Psoas muscle (tissue), 8 donors: Measurements from ENCODE around the gene ITGB3BP. TPM values are rescaled to one million over a fixed set of nuclear protein-coding genes. Genes with fewer than 3 reads are reported as not detected.
A peak's percentile ranks its signal among the peaks of the same experiment; 100 is the strongest.
"Not testable (repeated sequence)": the region's sequence is repeated elsewhere in the genome, so short reads cannot be mapped to it uniquely, and the experiment has no call there.

Experiments
- ATAC-seq, 4 donors: fragments of 200-7000 bp; cut with Tn5 transposase; one replicate each; pipeline ENCODE4 v1.9.1; 2020; ENCODE audit warnings: moderate library complexity in 3 of 4, mild to moderate bottlenecking in 2 of 4
- DNase-seq, 2 donors: peaks; one replicate each; pipeline ENCODE4 v3.0.0-alpha.2; 2020
- H3K27ac ChIP-seq: fragments of 200-600 bp; one replicate; pipeline ENCODE4 v1.8.0; 2022
- H3K27me3 ChIP-seq, 3 donors: fragments of 200-600 bp in 1 of 3; one replicate each; pipeline versions ENCODE4 v1.6.1 to v1.8.0; 2013 to 2022; ENCODE audit warnings: low read length in 2 of 3, mild to moderate bottlenecking in 2 of 3, moderate library complexity in 1 of 3; ENCODE audit not compliant: insufficient read depth in 3 of 3
- H3K36me3 ChIP-seq, 2 donors: fragments of 200-600 bp in 1 of 2; one replicate each; pipeline versions ENCODE4 v1.6.1 to v1.8.0; 2013 to 2022; ENCODE audit warnings: low read depth in 1 of 2, mild to moderate bottlenecking in 1 of 2, moderate library complexity in 1 of 2; ENCODE audit not compliant: insufficient read depth in 1 of 2
- H3K4me1 ChIP-seq: fragments of 200-600 bp; one replicate; pipeline ENCODE4 v1.8.0; 2022
- H3K4me3 ChIP-seq: fragments of 200-600 bp; one replicate; pipeline ENCODE4 v1.8.0; 2022; ENCODE audit warnings: mild to moderate bottlenecking
- H3K9me3 ChIP-seq: fragments of 200-600 bp; one replicate; pipeline ENCODE4 v1.8.0; 2022
- WGBS, 3 donors: extraction: QIAGEN DNeasy Blood & Tissue Kit; methylation state at CpG; one replicate each; pipeline versions ENCODE4 v1.1.6 to v1.1.7; 2013; 5-methylcytosine and 5-hydroxymethylcytosine counted together
- intact Hi-C, 2 donors: fragments of 100-400 bp; cut with DNase I; formaldehyde crosslinking; loops; one replicate each; pipeline versions ENCODE4 v1.11.0 to v1.14.2; 2022
- long read RNA-seq, 2 donors: library from polyadenylated mRNA; unstranded; transcript quantifications; one replicate each; pipeline ENCODE4 v2.0.0, GENCODE V29; 2021
- polyA plus RNA-seq, 3 donors: library from polyadenylated mRNA; stranded (reverse); fragments of 200-250 nt; gene quantifications; one replicate each; pipeline ENCODE4 v1.2.3, GENCODE V29; 2013
- total RNA-seq, 4 donors: library from RNA; stranded (reverse); fragmentation: NEBNext Ultra II Directional in 2 of 4; extraction: Animal tissue kit (Norgen Biotek cat#: 25700) in 2 of 4; gene quantifications; one replicate each; pipeline versions ENCODE4 v1.2.1 to v1.2.4, GENCODE V29; 2021 to 2023
- TF ChIP-seq, protein P1 (sequence below): fragments of 200-600 bp; IDR thresholded peaks from one replicate; pipeline ENCODE4 v1.8.0; 2022; ENCODE audit warnings: antibody characterized with exemption
- donor health status: healthy with polysubstance abuse.
- donor health status: DM: no; HTN: no; CAD: no; lungs with moderate emphysema.
- donor health status: Bipolar disorder and iron deficiency.
- donor health status: healthy.
- donor health status: DM: yes; HTN: yes; CAD: no.
- donor health status: DM: no; HTN: no; CAD: no.
- donor health status: DM: no; HTN: no; CAD: no.
- donor health status: DM: yes; HTN: yes; CAD: no.

The ITGB3BP gene, protein sequence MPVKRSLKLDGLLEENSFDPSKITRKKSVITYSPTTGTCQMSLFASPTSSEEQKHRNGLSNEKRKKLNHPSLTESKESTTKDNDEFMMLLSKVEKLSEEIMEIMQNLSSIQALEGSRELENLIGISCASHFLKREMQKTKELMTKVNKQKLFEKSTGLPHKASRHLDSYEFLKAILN
- total RNA-seq (10 to 100 TPM in 1 of 4 donors, 1 to 10 TPM in 3; 3.3 to 12.9 (median 5.4) TPM), polyA plus RNA-seq (1 to 10 TPM; 2.0 to 5.9 (median 4.1) TPM)
- long read RNA-seq, donor 1, partial matches to known transcripts = 0 of 1 reads
- long read RNA-seq, donor 1, other reads (novel, unspliced or antisense) = 1 of 1 reads
- long read RNA-seq, donor 2, partial matches to known transcripts = 0 of 7 reads
- long read RNA-seq, donor 2, other reads (novel, unspliced or antisense) = 7 of 7 reads

DNA sequence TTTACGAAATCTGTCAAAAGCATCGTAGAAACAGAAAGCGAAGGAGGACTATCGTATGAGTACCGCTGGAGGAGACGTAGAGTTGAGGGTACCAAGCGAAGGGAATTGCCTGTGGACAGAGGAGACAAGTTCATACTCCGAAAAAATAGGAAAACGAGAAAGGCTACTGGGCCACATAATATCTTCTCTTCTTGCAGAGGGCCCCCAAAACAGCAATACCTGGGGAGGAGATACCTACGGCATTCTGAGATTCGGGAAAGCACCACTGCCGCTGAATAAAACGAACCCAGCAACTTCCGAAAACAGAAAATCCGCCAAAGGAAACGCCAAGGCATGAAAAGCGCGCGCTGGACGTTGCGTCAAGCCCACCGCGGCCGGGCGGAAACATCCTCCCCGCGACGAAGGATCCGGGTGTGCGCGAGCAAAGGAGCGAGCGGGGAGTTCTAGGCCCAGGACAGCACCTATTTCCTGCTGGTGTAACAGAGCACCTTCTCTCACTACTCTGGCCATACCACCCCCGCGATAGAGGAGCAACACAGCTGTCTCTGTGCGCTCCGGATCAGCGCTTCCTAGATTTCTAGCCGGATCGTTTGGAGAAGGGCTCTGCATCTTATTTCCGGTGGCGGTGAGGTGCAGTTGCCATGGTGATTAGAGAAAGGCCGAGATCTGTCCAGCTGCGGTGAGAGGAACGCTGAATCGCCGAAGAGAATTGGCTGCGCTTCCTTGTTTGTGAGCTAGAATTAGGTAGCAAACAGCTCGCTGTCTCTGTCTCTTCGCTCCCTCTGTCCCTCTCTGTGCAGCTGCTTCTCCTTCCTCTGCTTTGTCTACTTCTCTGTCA, at the start of gene ITGB3BP, which contains the start of gene EFCAB7:
Gene ITGB3BP, minus strand, starts transcription at position 335 of the 838 bp plus-strand sequence. Its CDS starts 92 bp downstream, at position 243.
Gene EFCAB7, plus strand, starts transcription at position 635 of the 838 bp plus-strand sequence. CDS start 2,048 bp downstream, outside the sequence.
- Histone ChIP-seq H3K36me3 (peaks cover 0 to 15% of the 10 kb centered on the region in 2 donors), H3K27me3 (no peaks in the 10 kb centered on the region), H3K4me3 (peak within 1 kb of the TSS; percentile 83), H3K4me1 (peaks cover 14% of the 10 kb centered on the region), H3K9me3 (no peaks in the 10 kb centered on the region), H3K27ac (peak within 1 kb of the TSS; percentile 86)
- TF ChIP-seq, protein P1, sequence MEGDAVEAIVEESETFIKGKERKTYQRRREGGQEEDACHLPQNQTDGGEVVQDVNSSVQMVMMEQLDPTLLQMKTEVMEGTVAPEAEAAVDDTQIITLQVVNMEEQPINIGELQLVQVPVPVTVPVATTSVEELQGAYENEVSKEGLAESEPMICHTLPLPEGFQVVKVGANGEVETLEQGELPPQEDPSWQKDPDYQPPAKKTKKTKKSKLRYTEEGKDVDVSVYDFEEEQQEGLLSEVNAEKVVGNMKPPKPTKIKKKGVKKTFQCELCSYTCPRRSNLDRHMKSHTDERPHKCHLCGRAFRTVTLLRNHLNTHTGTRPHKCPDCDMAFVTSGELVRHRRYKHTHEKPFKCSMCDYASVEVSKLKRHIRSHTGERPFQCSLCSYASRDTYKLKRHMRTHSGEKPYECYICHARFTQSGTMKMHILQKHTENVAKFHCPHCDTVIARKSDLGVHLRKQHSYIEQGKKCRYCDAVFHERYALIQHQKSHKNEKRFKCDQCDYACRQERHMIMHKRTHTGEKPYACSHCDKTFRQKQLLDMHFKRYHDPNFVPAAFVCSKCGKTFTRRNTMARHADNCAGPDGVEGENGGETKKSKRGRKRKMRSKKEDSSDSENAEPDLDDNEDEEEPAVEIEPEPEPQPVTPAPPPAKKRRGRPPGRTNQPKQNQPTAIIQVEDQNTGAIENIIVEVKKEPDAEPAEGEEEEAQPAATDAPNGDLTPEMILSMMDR = no peak
- DNase-seq (peak; percentile 80 to 85), ATAC-seq (peak; percentile 91 to 97 (median 94))
- WGBS, 3 donors = 0% methylated on average over 49 to 50 of the region's 50 CpGs
- intact Hi-C loops = no loop called here

DNA sequence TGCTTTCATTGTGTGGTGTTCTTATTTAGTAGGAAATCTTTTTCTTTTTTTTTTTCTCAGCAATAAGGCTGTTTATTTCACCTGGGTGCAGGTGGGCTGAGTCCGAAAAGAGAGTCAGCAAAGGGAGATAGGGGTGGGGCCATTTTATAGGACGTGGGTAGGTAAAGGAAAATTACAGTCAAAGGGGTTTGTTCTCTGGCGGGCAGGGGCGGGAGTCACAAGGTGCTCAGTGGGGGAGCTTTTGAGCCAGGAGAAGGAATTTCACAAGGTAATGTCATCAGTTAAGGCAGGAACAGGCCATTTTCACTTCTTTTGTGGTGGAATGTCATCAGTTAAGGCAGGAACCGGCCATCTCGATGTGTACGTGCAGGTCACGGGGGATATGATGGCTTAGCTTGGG, 49.7 kb upstream of the ITGB3BP start:
- H3K27ac ChIP-seq, intact Hi-C loops, H3K4me3 ChIP-seq, H3K9me3 ChIP-seq, DNase-seq, H3K27me3 ChIP-seq, ATAC-seq, H3K4me1 ChIP-seq: not testable (repeated sequence)
- H3K36me3 ChIP-seq = peaks cover 0 to 11% of the 10 kb centered on the region in 2 donors
- WGBS, 3 donors = 84 to 91% (median 89%) methylated on average over 8 of the region's 8 CpGs

DNA sequence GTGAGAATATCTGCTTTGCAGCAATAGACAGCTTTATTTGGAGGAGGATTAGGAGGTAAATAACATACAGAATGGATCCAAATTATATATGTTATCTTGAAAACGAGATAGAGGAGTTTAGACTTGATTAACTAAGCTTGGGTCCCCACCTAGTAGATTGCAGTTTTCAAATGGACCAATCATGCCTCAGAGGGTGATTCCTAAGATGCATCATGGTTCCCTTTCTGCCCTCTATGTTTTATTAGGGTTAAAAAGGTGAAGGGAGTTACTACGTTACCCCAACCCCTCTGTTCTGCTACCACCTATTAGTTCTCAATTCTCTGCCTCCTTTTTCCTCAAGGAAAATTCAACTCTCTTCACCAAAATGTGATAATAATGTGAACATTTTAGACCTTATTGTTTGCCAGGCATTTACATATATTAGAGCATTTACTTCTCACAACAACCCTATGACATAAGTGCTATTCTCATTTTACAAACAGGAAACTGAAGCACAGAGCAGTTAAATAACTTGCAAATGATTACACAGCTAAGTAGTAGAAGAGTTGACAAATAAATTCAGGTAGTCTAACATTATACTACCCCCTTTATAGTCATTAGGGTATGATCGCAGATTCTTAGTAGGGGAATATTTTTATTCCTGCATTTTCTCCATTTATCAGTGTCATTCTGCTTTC, 46.8 kb upstream of the ITGB3BP start:
- Histone ChIP-seq H3K36me3 (peaks cover 0 to 14% of the 10 kb centered on the region in 2 donors), H3K9me3 (no peaks in the 10 kb centered on the region), H3K4me3 (no peak overlapping the region), H3K27me3 (no peaks in the 10 kb centered on the region), H3K4me1 (no peaks in the 10 kb centered on the region), H3K27ac (no peak overlapping the region)
- ATAC-seq = no peak
- intact Hi-C loops = loop anchor here in 1 of 2 donors (10.0 kb wide), 1 partner anchor 675 kb away; no protein-coding TSS in a partner anchor
- 90 to 94% (median 94%) methylated on average over 3 of the region's 3 CpGs for WGBS, 3 donors
- TF ChIP-seq, protein P1 = no peak
- no peak for DNase-seq

DNA sequence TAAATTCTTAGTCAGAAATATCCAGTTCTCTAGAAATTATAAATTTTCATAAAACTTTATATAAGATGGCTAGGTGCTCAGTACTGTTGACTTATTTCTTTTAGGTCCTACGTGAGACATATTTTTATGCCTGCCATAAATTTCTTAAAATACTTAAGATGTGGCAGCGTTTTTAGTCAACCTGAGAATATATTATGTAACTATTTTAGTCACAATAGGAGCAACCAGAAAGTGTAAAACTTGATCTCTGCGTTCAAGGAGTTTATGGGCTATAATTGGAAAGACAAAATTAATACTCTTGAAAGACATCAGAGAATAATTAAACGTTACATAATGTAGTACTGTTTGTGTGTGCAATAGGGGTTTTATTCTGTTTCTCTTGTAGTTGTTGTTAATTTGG, 46.0 kb upstream of the ITGB3BP start:
- DNase-seq = no peak
- 45 to 84% (median 65%) methylated on average over 4 of the region's 4 CpGs for WGBS, 3 donors
- no peaks in the 10 kb centered on the region for H3K4me1 ChIP-seq
- no peak overlapping the region for H3K4me3 ChIP-seq
- H3K27me3 ChIP-seq = no peaks in the 10 kb centered on the region
- no peak overlapping the region for H3K27ac ChIP-seq
- H3K36me3 ChIP-seq = peaks cover 0 to 14% of the 10 kb centered on the region in 2 donors
- TF ChIP-seq, protein P1 = no peak
- ATAC-seq = no peak
- H3K9me3 ChIP-seq = no peaks in the 10 kb centered on the region
- intact Hi-C loops = loop anchor here in 1 of 2 donors (10.0 kb wide), 1 partner anchor 676 kb away; no protein-coding TSS in a partner anchor
